ENCODE data around the gene KCNJ11.

Gene KCNJ11

GRCh38 chr11:17391493-17392355, 3.3 kb upstream of the KCNJ11 start:
- no peak for DNase-seq (ENCODE audit: low read depth in 2 of 2, low spot score in 1 of 2)

- no peak for DNase-seq (ENCODE audit: low read depth in 2 of 2, low spot score in 1 of 2)
Observed at GRCh38 chr11:17389957-17390649, 1.6 kb upstream of the KCNJ11 start.

- peak; percentile 63 to 65 for DNase-seq (ENCODE audit: low read depth in 2 of 2, low spot score in 1 of 2)
Observed at GRCh38 chr11:17389211-17389956, 925 bp upstream of the KCNJ11 start.

- DNase-seq (ENCODE audit: low read depth in 2 of 2, low spot score in 1 of 2) = no peak
Observed at GRCh38 chr11:17387811-17388210, 648 bp downstream of the KCNJ11 start.

GRCh38 chr11:17387254-17387653, 1.2 kb downstream of the KCNJ11 start:
- no peak for DNase-seq (ENCODE audit: low read depth in 2 of 2, low spot score in 1 of 2)

- no peak for DNase-seq (ENCODE audit: low read depth in 2 of 2, low spot score in 1 of 2)
Observed at GRCh38 chr11:17386331-17387084, 2.0 kb downstream of the KCNJ11 start.

- DNase-seq (ENCODE audit: low read depth in 2 of 2, low spot score in 1 of 2) = no peak
Observed at GRCh38 chr11:17385926-17386325, 2.5 kb downstream of the KCNJ11 start.

- DNase-seq (ENCODE audit: low read depth in 2 of 2, low spot score in 1 of 2) = no peak
Observed at GRCh38 chr11:17385492-17385891, 3.0 kb downstream of the KCNJ11 start.

GRCh38 chr11:17384002-17384511, 4.4 kb downstream of the KCNJ11 start:
- peak; percentile 44 to 71 for DNase-seq (ENCODE audit: low read depth in 2 of 2, low spot score in 1 of 2)

- DNase-seq (ENCODE audit: low read depth in 2 of 2, low spot score in 1 of 2) = no peak
Observed at GRCh38 chr11:17383461-17383860, 5.0 kb downstream of the KCNJ11 start.

GRCh38 chr11:17382046-17382728, 6.3 kb downstream of the KCNJ11 start:
- DNase-seq (ENCODE audit: low read depth in 2 of 2, low spot score in 1 of 2) = no peak

GRCh38 chr11:17381156-17381555, 7.3 kb downstream of the KCNJ11 start:
- DNase-seq (ENCODE audit: low read depth in 2 of 2, low spot score in 1 of 2) = no peak

GRCh38 chr11:17379383-17380180, 8.9 kb downstream of the KCNJ11 start:
- no peak for DNase-seq (ENCODE audit: low read depth in 2 of 2, low spot score in 1 of 2)

- DNase-seq (ENCODE audit: low read depth in 2 of 2, low spot score in 1 of 2) = no peak
Observed at GRCh38 chr11:17378655-17379054, 9.8 kb downstream of the KCNJ11 start.

GRCh38 chr11:17376493-17376892, 12.0 kb downstream of the KCNJ11 start:
- no peak for DNase-seq (ENCODE audit: low read depth in 2 of 2, low spot score in 1 of 2)

- DNase-seq (ENCODE audit: low read depth in 2 of 2, low spot score in 1 of 2) = no peak
Observed at GRCh38 chr11:17375547-17375946, 12.9 kb downstream of the KCNJ11 start.

GRCh38 chr11:17371614-17372013, 16.8 kb downstream of the KCNJ11 start:
- no peak for DNase-seq (ENCODE audit: low read depth in 2 of 2, low spot score in 1 of 2)

- no peak for DNase-seq (ENCODE audit: low read depth in 2 of 2, low spot score in 1 of 2)
Observed at GRCh38 chr11:17369684-17370243, 18.7 kb downstream of the KCNJ11 start.

GRCh38 chr11:17369094-17369493, 19.4 kb downstream of the KCNJ11 start:
- DNase-seq (ENCODE audit: low read depth in 2 of 2, low spot score in 1 of 2) = no peak

Measured in stimulated activated CD8-positive, alpha-beta memory T cell treated with anti-CD3 and anti-CD28 coated beads, Interleukin-4, amount 100 ng/mL, for 4 hours (primary cell).